Activated CD4-positive, alpha-beta T cell treated with anti-CD3 and anti-CD28 coated beads for 36 hours (primary cell): Measurements from ENCODE around the gene UCHL1. TPM values are rescaled to one million over a fixed set of nuclear protein-coding genes. Genes with fewer than 3 reads are reported as not detected.

ENCODE experiments used
- ATAC-seq: fragments of 200-7000 bp; cut with Tn5 transposase; one replicate; pipeline ENCODE4 v1.10.0; 2021; ENCODE audit warnings: mild to moderate bottlenecking, moderate library complexity
- CTCF ChIA-PET: fragments of 350-600 bp; sonication (Branson Sonifier 250); formaldehyde crosslinking; loops from one replicate; lab custom pipeline; 2021; ENCODE audit warnings: antibody characterized with exemption; lab: Charles Lee
- POLR2A ChIA-PET: fragments of 350-600 bp; sonication (Branson Sonifier 250); formaldehyde crosslinking; loops from one replicate; lab custom pipeline; 2021; ENCODE audit warnings: antibody characterized with exemption, inconsistent platforms; lab: Charles Lee
- DNase-seq: peaks from one replicate; pipeline ENCODE4 v3.0.0-alpha.2; 2020
- H3K27ac Mint-ChIP-seq: one replicate; pipeline ENCODE4 v1.8.0; 2021; ENCODE audit warnings: mixed read lengths
- H3K27me3 Mint-ChIP-seq: one replicate; pipeline ENCODE4 v1.8.0; 2021; ENCODE audit warnings: mixed read lengths
- H3K36me3 Mint-ChIP-seq: one replicate; pipeline ENCODE4 v1.8.0; 2021; ENCODE audit warnings: low read depth, mixed read lengths
- H3K4me1 Mint-ChIP-seq: one replicate; pipeline ENCODE4 v1.8.0; 2021; ENCODE audit warnings: mixed read lengths
- H3K4me3 Mint-ChIP-seq: one replicate; pipeline ENCODE4 v1.8.0; 2021; ENCODE audit warnings: mild to moderate bottlenecking, moderate library complexity, mixed read lengths
- H3K9me3 Mint-ChIP-seq: one replicate; pipeline ENCODE4 v1.8.0; 2021; ENCODE audit warnings: low read depth, mixed read lengths
- intact Hi-C, 2 experiments: fragments of 100-400 bp; cut with DNase I in 1 of 2; cut with micrococcal nuclease in 1 of 2; formaldehyde crosslinking; loops; one replicate each; pipeline versions ENCODE4 v1.14.2 to v1.15.1; 2022 to 2024; cut with DNase I, micrococcal nuclease
- total RNA-seq, 2 experiments: library from RNA; stranded (reverse); gene quantifications; one replicate each; pipeline ENCODE4 v1.2.3, GENCODE V29; 2021

Gene UCHL1
- total RNA-seq, 2 experiments from 2014 or later, result 1.5 to 1.7 TPM

GRCh38 chr4:41290479-41290878 is 33.8 kb downstream of the UCHL1 start:
- ChIA-PET CTCF (interaction anchor here (1.1 kb wide), 1 partner anchor 9 kb away, joined by 4 read pairs; no protein-coding TSS in a partner anchor), POLR2A (no interaction called here)
- intact Hi-C loops, result no loop called here
- ATAC-seq (no peak), DNase-seq (no peak)
- peaks cover 5% of the 10 kb centered on the region for H3K9me3 Mint-ChIP-seq
- H3K4me1 Mint-ChIP-seq, result no peaks in the 10 kb centered on the region
- H3K36me3 Mint-ChIP-seq, result no peaks in the 10 kb centered on the region
- H3K4me3 Mint-ChIP-seq, result no peak overlapping the region
- no peaks in the 10 kb centered on the region for H3K27me3 Mint-ChIP-seq
- H3K27ac Mint-ChIP-seq, result no peak overlapping the region

- ChIA-PET POLR2A (no interaction called here), CTCF (interaction anchor here (1.2 kb wide), 1 partner anchor 14 kb away, joined by 6 read pairs; no protein-coding TSS in a partner anchor)
- no peak overlapping the region for H3K4me3 Mint-ChIP-seq
- DNase-seq (no peak), ATAC-seq (no peak)
- no peaks in the 10 kb centered on the region for H3K4me1 Mint-ChIP-seq
- H3K9me3 Mint-ChIP-seq, result peaks cover 6% of the 10 kb centered on the region
- intact Hi-C loops, result no loop called here
- H3K36me3 Mint-ChIP-seq, result no peaks in the 10 kb centered on the region
- H3K27ac Mint-ChIP-seq, result no peak overlapping the region
- H3K27me3 Mint-ChIP-seq, result no peaks in the 10 kb centered on the region
These were observed 37.8 kb downstream of the UCHL1 start for GRCh38 chr4:41294445-41295062.

GRCh38 chr4:41296995-41297394 is 40.3 kb downstream of the UCHL1 start:
- CTCF ChIA-PET, result interaction anchor here (1.1 kb wide), 1 partner anchor 8 kb away, joined by 4 read pairs; no protein-coding TSS in a partner anchor
- H3K9me3 Mint-ChIP-seq, result peaks cover 6% of the 10 kb centered on the region
- no peak overlapping the region for H3K27ac Mint-ChIP-seq
- H3K36me3 Mint-ChIP-seq, result no peaks in the 10 kb centered on the region
- H3K4me1 Mint-ChIP-seq, result no peaks in the 10 kb centered on the region
- POLR2A ChIA-PET, result no interaction called here
- intact Hi-C loops, result no loop called here
- DNase-seq (no peak), ATAC-seq (no peak)
- H3K27me3 Mint-ChIP-seq, result peaks cover 2% of the 10 kb centered on the region
- H3K4me3 Mint-ChIP-seq, result no peak overlapping the region

- Mint-ChIP-seq H3K27me3 (peaks cover 5% of the 10 kb centered on the region), H3K9me3 (peaks cover 6% of the 10 kb centered on the region), H3K4me3 (no peak overlapping the region), H3K4me1 (no peaks in the 10 kb centered on the region), H3K27ac (no peak overlapping the region), H3K36me3 (no peaks in the 10 kb centered on the region)
- POLR2A ChIA-PET, result no interaction called here
- no peak for DNase-seq
- CTCF ChIA-PET, result interaction anchor here (0.6 to 1.2 kb wide), 2 partner anchors 363 to 396 kb away, joined by 3 to 4 read pairs; no protein-coding TSS in a partner anchor
- no peak for ATAC-seq
- intact Hi-C loops, result no loop called here
These were observed 41.1 kb downstream of the UCHL1 start for GRCh38 chr4:41297832-41298231.

GRCh38 chr4:41299486-41299885 is 42.8 kb downstream of the UCHL1 start:
- Mint-ChIP-seq H3K9me3 (peaks cover 5% of the 10 kb centered on the region), H3K27me3 (peaks cover 5% of the 10 kb centered on the region), H3K4me1 (no peaks in the 10 kb centered on the region), H3K4me3 (no peak overlapping the region), H3K27ac (no peak overlapping the region), H3K36me3 (no peaks in the 10 kb centered on the region)
- intact Hi-C loops, result no loop called here
- ATAC-seq (no peak), DNase-seq (no peak)
- ChIA-PET CTCF (interaction anchor here (0.7 kb wide), 1 partner anchor 42 kb away, joined by 3 read pairs; no protein-coding TSS in a partner anchor), POLR2A (no interaction called here)

GRCh38 chr4:41301137-41301536 is 44.4 kb downstream of the UCHL1 start:
- H3K27me3 Mint-ChIP-seq, result peaks cover 8% of the 10 kb centered on the region
- intact Hi-C loops, result no loop called here
- H3K9me3 Mint-ChIP-seq, result no peaks in the 10 kb centered on the region
- H3K4me3 Mint-ChIP-seq, result no peak overlapping the region
- no peak for ATAC-seq
- no peaks in the 10 kb centered on the region for H3K4me1 Mint-ChIP-seq
- no peak overlapping the region for H3K27ac Mint-ChIP-seq
- POLR2A ChIA-PET, result no interaction called here
- CTCF ChIA-PET, result no interaction called here
- H3K36me3 Mint-ChIP-seq, result no peaks in the 10 kb centered on the region
- DNase-seq, result no peak

- intact Hi-C loops, result no loop called here
- CTCF ChIA-PET, result interaction anchor here (0.6 kb wide), 2 partner anchors 346 to 712 kb away, joined by 3 read pairs; no protein-coding TSS in a partner anchor
- no peak overlapping the region for H3K4me3 Mint-ChIP-seq
- DNase-seq (no peak), ATAC-seq (no peak)
- POLR2A ChIA-PET, result no interaction called here
- H3K27me3 Mint-ChIP-seq, result peaks cover 11% of the 10 kb centered on the region
- no peaks in the 10 kb centered on the region for H3K36me3 Mint-ChIP-seq
- no peak overlapping the region for H3K27ac Mint-ChIP-seq
- no peaks in the 10 kb centered on the region for H3K4me1 Mint-ChIP-seq
- H3K9me3 Mint-ChIP-seq, result no peaks in the 10 kb centered on the region
These were observed 46.8 kb downstream of the UCHL1 start for GRCh38 chr4:41303372-41304118.

GRCh38 chr4:41304221-41304620 is 47.5 kb downstream of the UCHL1 start:
- Mint-ChIP-seq H3K27me3 (peaks cover 12% of the 10 kb centered on the region), H3K27ac (no peak overlapping the region), H3K4me1 (no peaks in the 10 kb centered on the region), H3K4me3 (no peak overlapping the region), H3K9me3 (no peaks in the 10 kb centered on the region), H3K36me3 (no peaks in the 10 kb centered on the region)
- DNase-seq, result no peak
- intact Hi-C loops, result no loop called here
- ATAC-seq, result no peak
- ChIA-PET CTCF (interaction anchor here (0.6 to 1.0 kb wide), 2 partner anchors 8 to 346 kb away, joined by 3 to 4 read pairs; no protein-coding TSS in a partner anchor), POLR2A (no interaction called here)

GRCh38 chr4:41305476-41305875 is 48.7 kb downstream of the UCHL1 start:
- H3K27ac Mint-ChIP-seq, result no peak overlapping the region

GRCh38 chr4:41307638-41308037 is 50.9 kb downstream of the UCHL1 start:
- no peak overlapping the region for H3K4me3 Mint-ChIP-seq
- no peaks in the 10 kb centered on the region for H3K4me1 Mint-ChIP-seq
- peaks cover 3% of the 10 kb centered on the region for H3K9me3 Mint-ChIP-seq
- intact Hi-C loops, result no loop called here
- DNase-seq, result no peak
- ChIA-PET CTCF (no interaction called here), POLR2A (no interaction called here)
- H3K27me3 Mint-ChIP-seq, result peaks cover 13% of the 10 kb centered on the region
- no peak for ATAC-seq
- H3K27ac Mint-ChIP-seq, result no peak overlapping the region
- no peaks in the 10 kb centered on the region for H3K36me3 Mint-ChIP-seq

More at GRCh38 chr4:41305476-41305875, 48.7 kb downstream of the UCHL1 start:
- no peak overlapping the region for H3K4me3 Mint-ChIP-seq
- ATAC-seq, result no peak
- H3K27me3 Mint-ChIP-seq, result peaks cover 13% of the 10 kb centered on the region
- H3K4me1 Mint-ChIP-seq, result no peaks in the 10 kb centered on the region
- intact Hi-C loops, result no loop called here
- H3K9me3 Mint-ChIP-seq, result no peaks in the 10 kb centered on the region
- ChIA-PET CTCF (interaction anchor here (0.6 to 0.7 kb wide), 2 partner anchors 82 to 278 kb away, joined by 3 to 6 read pairs; no protein-coding TSS in a partner anchor), POLR2A (no interaction called here)
- no peaks in the 10 kb centered on the region for H3K36me3 Mint-ChIP-seq
- DNase-seq, result no peak

- H3K27me3 Mint-ChIP-seq, result peaks cover 14% of the 10 kb centered on the region
- H3K4me1 Mint-ChIP-seq, result no peaks in the 10 kb centered on the region
- ChIA-PET POLR2A (no interaction called here), CTCF (no interaction called here)
- H3K4me3 Mint-ChIP-seq, result no peak overlapping the region
- H3K27ac Mint-ChIP-seq, result no peak overlapping the region
- ATAC-seq (no peak), DNase-seq (no peak)
- H3K36me3 Mint-ChIP-seq, result no peaks in the 10 kb centered on the region
- intact Hi-C loops, result no loop called here
- peaks cover 3% of the 10 kb centered on the region for H3K9me3 Mint-ChIP-seq
These were observed 51.7 kb downstream of the UCHL1 start for GRCh38 chr4:41308398-41308797.
